HCT116 (cell line): ENCODE results near the gene GPR32. TPM values are rescaled to one million over a fixed set of nuclear protein-coding genes. Genes with fewer than 3 reads are reported as not detected.

Experiments used
- ATAC-seq: fragments of 200-7000 bp; cut with Tn5 transposase; 2 replicates; pipeline ENCODE4 v1.9.1; 2020; ENCODE audit warnings: mild to moderate bottlenecking, moderate library complexity
- BruUV-seq: library from RNA; stranded (reverse); fragments of 400-500 nt; replicated peaks from 2 replicates; lab custom pipeline; 2021; lab: Mats Ljungman, UMichigan
- CTCF ChIA-PET: fragments of 300-600 bp; sonication (Branson Sonifier 250); formaldehyde crosslinking; loops from one replicate; lab custom pipeline; 2021; ENCODE audit warnings: antibody characterized with exemption; lab: Charles Lee
- POLR2A ChIA-PET: fragments of 300-600, 350-600 bp; sonication (Branson Sonifier 250); formaldehyde crosslinking; loops from one replicate; lab custom pipeline; 2021; ENCODE audit warnings: antibody characterized with exemption; lab: Charles Lee
- RAD21 ChIA-PET, 2 experiments: fragments of 300-600 bp; sonication (Branson Sonifier 250); formaldehyde crosslinking; loops; one replicate each; lab custom pipeline; 2023; ENCODE audit warnings: low total read pairs in 2 of 2; ENCODE audit not compliant: uncharacterized antibody in 2 of 2, unreplicated experiment in 2 of 2, low non-redundant PET in 1 of 2; lab: Charles Lee
- DNase-seq: peaks from one replicate; pipeline ENCODE4 v3.0.0-alpha.2; 2010; ENCODE audit warnings: low read depth, low spot score
- H2AFZ ChIP-seq: fragments of 200-600 bp; shearing (Covaris generic), sonication (generic); 2 replicates; pipeline ENCODE4 v1.6.1; 2017; ENCODE audit warnings: low read depth, mixed run types, mixed read lengths, antibody characterized with exemption, low read length; ENCODE audit not compliant: poor library complexity, severe bottlenecking
- H3K27ac ChIP-seq: 2 replicates; pipeline ENCODE4 v1.5.1; 2012; ENCODE audit warnings: low read depth, low read length
- H3K27me3 ChIP-seq: fragments of 200-600 bp; sonication (generic); 2 replicates; pipeline ENCODE4 v1.6.1; 2016; ENCODE audit warnings: mixed run types, low read length, mixed read lengths; ENCODE audit not compliant: insufficient read depth
- H3K36me3 ChIP-seq, 2 experiments: fragments of 200-500 bp in 1 of 2; fragments of 200-600 bp in 1 of 2; sonication (Bioruptor generic) in 1 of 2; sonication (generic) in 1 of 2; 2 replicates each; pipeline versions ENCODE4 v1.5.1 to v1.6.1; 2014 to 2016; ENCODE audit warnings: low read length in 2 of 2, inconsistent platforms in 1 of 2, mixed read lengths in 1 of 2, mixed run types in 1 of 2; ENCODE audit not compliant: insufficient read depth in 2 of 2, control insufficient read depth in 1 of 2
- H3K4me1 ChIP-seq, 2 experiments: fragments of 200-600 bp in 1 of 2; sonication (generic) in 1 of 2; 2 replicates each; pipeline versions ENCODE4 v1.5.1 to v1.6.1; 2012 to 2017; ENCODE audit warnings: low read length in 2 of 2, inconsistent platforms in 1 of 2, mild to moderate bottlenecking in 1 of 2, mixed read lengths in 1 of 2, mixed run types in 1 of 2, moderate library complexity in 1 of 2; ENCODE audit not compliant: insufficient read depth in 2 of 2, control insufficient read depth in 1 of 2
- H3K4me2 ChIP-seq: fragments of 200-600 bp; sonication (generic); 2 replicates; pipeline ENCODE4 v1.6.1; 2017; ENCODE audit warnings: mixed run types, low read length, mixed read lengths
- H3K4me3 ChIP-seq, 2 experiments: fragments of 200-600 bp in 1 of 2; sonication (generic) in 1 of 2; replicated peaks in 1 of 2; 2 replicates each; pipeline ENCODE4 v1.5.1; 2011 to 2016; ENCODE audit warnings: low read length in 2 of 2, control low read depth in 1 of 2, low read depth in 1 of 2, mild to moderate bottlenecking in 1 of 2, mixed read lengths in 1 of 2, mixed run types in 1 of 2
- H3K79me2 ChIP-seq: fragments of 200-600 bp; sonication (generic); 2 replicates; pipeline ENCODE4 v1.6.1; 2017; ENCODE audit warnings: mild to moderate bottlenecking, mixed run types, low read length, moderate library complexity, mixed read lengths; ENCODE audit not compliant: insufficient read depth
- H3K9ac ChIP-seq: fragments of 200-600 bp; sonication (generic); 2 replicates; pipeline ENCODE4 v1.6.1; 2016; ENCODE audit warnings: low read length, mixed read lengths
- H3K9me2 ChIP-seq: fragments of 200-600 bp; sonication (generic), shearing (Covaris generic); 2 replicates; pipeline ENCODE4 v1.6.1; 2017; ENCODE audit warnings: mixed run types, mild to moderate bottlenecking, moderate library complexity; ENCODE audit not compliant: insufficient read depth
- H3K9me3 ChIP-seq, 2 experiments: fragments of 200-500 bp in 1 of 2; fragments of 200-600 bp in 1 of 2; sonication (Bioruptor generic) in 1 of 2; sonication (generic) in 1 of 2; 2 replicates each; pipeline ENCODE4 v1.6.1; 2014 to 2017; ENCODE audit warnings: low read length in 2 of 2, mixed read lengths in 2 of 2, inconsistent platforms in 1 of 2, low read depth in 1 of 2, mild to moderate bottlenecking in 1 of 2, mixed run types in 1 of 2, moderate library complexity in 1 of 2; ENCODE audit not compliant: control insufficient read depth in 1 of 2, insufficient read depth in 1 of 2
- H4K20me1 ChIP-seq: fragments of 200-600 bp; sonication (generic), shearing (Covaris generic); 2 replicates; pipeline ENCODE4 v1.6.1; 2017; ENCODE audit warnings: mixed run types, mild to moderate bottlenecking, moderate library complexity; ENCODE audit not compliant: insufficient read depth
- CBX3 ChIP-seq: IDR thresholded peaks from 2 replicates; pipeline ENCODE4 v1.6.1; 2012; ENCODE audit warnings: low read depth
- EZH2phosphoT487 ChIP-seq: fragments of 200-600 bp; IDR thresholded peaks from 2 replicates; pipeline ENCODE4 v1.6.1; 2018; ENCODE audit warnings: antibody characterized with exemption, borderline replicate concordance
- JUND ChIP-seq: IDR thresholded peaks from 2 replicates; pipeline ENCODE4 v1.6.1; 2012
- MAX ChIP-seq: IDR thresholded peaks from 2 replicates; pipeline ENCODE4 v1.6.1; 2012
- POLR2A ChIP-seq: IDR thresholded peaks from 2 replicates; pipeline ENCODE4 v1.7.0; 2011; ENCODE audit warnings: borderline replicate concordance; ENCODE audit not compliant: insufficient read depth, insufficient read length; ENCODE audit errors: extremely low read depth
- POLR2AphosphoS5 ChIP-seq: IDR thresholded peaks from 2 replicates; pipeline ENCODE4 v1.6.1; 2011; ENCODE audit warnings: mild to moderate bottlenecking, low read depth, low read length, moderate library complexity
- RAD21 ChIP-seq: IDR thresholded peaks from 2 replicates; pipeline ENCODE4 v1.6.1; 2012; ENCODE audit warnings: low read depth, mild to moderate bottlenecking
- SIN3A ChIP-seq: IDR thresholded peaks from 2 replicates; pipeline ENCODE4 v1.6.1; 2012; ENCODE audit warnings: low read depth
- SRF ChIP-seq: IDR thresholded peaks from 2 replicates; pipeline ENCODE4 v1.6.1; 2012; ENCODE audit warnings: low read depth
- ZBTB33 ChIP-seq: IDR thresholded peaks from 2 replicates; pipeline ENCODE4 v1.6.1; 2011; ENCODE audit warnings: mild to moderate bottlenecking, low read length, moderate library complexity; ENCODE audit not compliant: insufficient replicate concordance; ENCODE audit errors: extremely low read depth
- ZFX ChIP-seq: fragments of 450-650 bp; IDR thresholded peaks from 2 replicates; pipeline ENCODE4 v1.6.1; 2017
- ZNF274 ChIP-seq: fragments of 200-500 bp; sonication (Bioruptor generic); IDR thresholded peaks from 2 replicates; pipeline ENCODE4 v1.6.1; 2014; ENCODE audit warnings: mild to moderate bottlenecking, low read depth, low read length, inconsistent platforms
- intact Hi-C: fragments of 100-400 bp; cut with micrococcal nuclease; formaldehyde crosslinking; loops from 2 replicates; pipeline ENCODE4 v1.10.0; 2022
- total RNA-seq: library from RNA; stranded (reverse); gene quantifications from one replicate; pipeline ENCODE4 v1.2.1, GENCODE V29; 2021; ENCODE audit not compliant: unreplicated experiment
- TF ChIP-seq, protein P1 (sequence below): IDR thresholded peaks from 2 replicates; pipeline ENCODE4 v1.6.1; 2012

The GPR32 gene
- total RNA-seq, 1 experiment from 2014 or later: not detected

- intact Hi-C loops: no loop called here
Observed at GRCh38 chr19:50725218-50725910, 44.9 kb upstream of the GPR32 start.

More at GRCh38 chr19:50725218-50725910, 44.9 kb upstream of the GPR32 start:
- Histone ChIP-seq H3K4me2 (peak overlapping the region; percentile 97), H4K20me1 (no peaks in the 10 kb centered on the region), H3K79me2 (peaks cover 16% of the 10 kb centered on the region), H3K4me3 (peak overlapping the region; percentile 89 to 93), H3K27ac (peak overlapping the region; percentile 75), H3K36me3 (no peaks in the 10 kb centered on the region), H3K4me1 (peaks cover 18 to 38% of the 10 kb centered on the region in 2 experiments; a peak in 3 of 4 replicates), H3K9ac (peak overlapping the region; percentile 92), H3K9me2 (no peaks in the 10 kb centered on the region), H2AFZ (no peak overlapping the region), H3K27me3 (no peaks in the 10 kb centered on the region), H3K9me3 (no peaks in the 10 kb centered on the region)
- ChIA-PET CTCF (interaction anchor here (0.6 to 2.0 kb wide), 22 partner anchors 10 to 371 kb away, joined by 3 to 45 read pairs (median 6); no protein-coding TSS in a partner anchor), POLR2A (interaction anchor here (0.6 to 1.6 kb wide), 8 partner anchors 16 to 392 kb away, joined by 3 to 5 read pairs (median 4); no protein-coding TSS in a partner anchor), RAD21 (interaction anchor here (0.6 to 1.6 kb wide), 7 partner anchors 21 to 197 kb away, joined by 3 to 16 read pairs (median 4); no protein-coding TSS in a partner anchor)
- no peak for TF ChIP-seq POLR2A
- no peak for TF ChIP-seq POLR2AphosphoS5
- TF ChIP-seq ZNF274: no peak
- no peak for TF ChIP-seq SRF
- TF ChIP-seq SIN3A: peak; percentile 62; the same call in 1 of the 2 replicates
- TF ChIP-seq CBX3: 0 out of 2 replicates have a peak, but pooled peaks have one; percentile 1
- no peak for TF ChIP-seq ZBTB33
- no peak for TF ChIP-seq EZH2phosphoT487
- TF ChIP-seq ZFX: peak; percentile 73; the same call in 1 of the 2 replicates
- TF ChIP-seq MAX: peak; percentile 47; the same call in 1 of the 2 replicates
- no peak for TF ChIP-seq JUND
- TF ChIP-seq, protein P1, sequence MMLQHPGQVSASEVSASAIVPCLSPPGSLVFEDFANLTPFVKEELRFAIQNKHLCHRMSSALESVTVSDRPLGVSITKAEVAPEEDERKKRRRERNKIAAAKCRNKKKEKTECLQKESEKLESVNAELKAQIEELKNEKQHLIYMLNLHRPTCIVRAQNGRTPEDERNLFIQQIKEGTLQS: no peak
- no peak for TF ChIP-seq RAD21
- DNase-seq (peak; percentile 23), ATAC-seq (peak; percentile 56)
- no TSS peak for BruUV-seq
